HG02759 (cell line): ENCODE results near the gene OR2J3.
"Not testable (repeated sequence)": the region's sequence is repeated elsewhere in the genome, so short reads cannot be mapped to it uniquely, and the experiment has no call there.

Source experiments
- ATAC-seq: cut with Tn5 transposase; IDR thresholded peaks from one replicate; pipeline ENCODE4 v1.9.1; 2021; ENCODE audit warnings: mild to moderate bottlenecking, moderate library complexity; ENCODE audit not compliant: unreplicated experiment

The OR2J3 gene

DNA sequence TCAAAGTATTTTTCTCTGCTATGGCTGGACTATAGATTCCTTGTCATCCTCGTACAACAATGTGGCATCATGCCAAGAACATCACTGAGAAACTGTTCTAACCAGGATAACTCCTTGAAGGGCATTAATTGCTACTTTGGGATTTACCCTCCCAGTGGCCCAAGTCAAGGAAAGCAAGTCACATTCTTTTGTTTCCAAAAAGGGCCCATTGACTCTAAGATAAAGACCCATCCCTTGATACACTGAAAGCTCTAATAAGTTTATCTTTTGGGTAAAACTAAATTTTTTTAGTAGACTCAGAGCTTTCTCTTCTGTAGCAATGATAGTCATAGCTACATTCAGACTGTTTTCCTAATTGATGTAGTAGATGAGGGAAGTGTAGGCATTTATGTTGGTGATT, at the start of gene OR2J3:
OR2J3 (plus strand) TSS at position 301 of the 400 bp plus-strand sequence. CDS start 3,833 bp downstream, outside the sequence.
- ATAC-seq, result no peak

DNA sequence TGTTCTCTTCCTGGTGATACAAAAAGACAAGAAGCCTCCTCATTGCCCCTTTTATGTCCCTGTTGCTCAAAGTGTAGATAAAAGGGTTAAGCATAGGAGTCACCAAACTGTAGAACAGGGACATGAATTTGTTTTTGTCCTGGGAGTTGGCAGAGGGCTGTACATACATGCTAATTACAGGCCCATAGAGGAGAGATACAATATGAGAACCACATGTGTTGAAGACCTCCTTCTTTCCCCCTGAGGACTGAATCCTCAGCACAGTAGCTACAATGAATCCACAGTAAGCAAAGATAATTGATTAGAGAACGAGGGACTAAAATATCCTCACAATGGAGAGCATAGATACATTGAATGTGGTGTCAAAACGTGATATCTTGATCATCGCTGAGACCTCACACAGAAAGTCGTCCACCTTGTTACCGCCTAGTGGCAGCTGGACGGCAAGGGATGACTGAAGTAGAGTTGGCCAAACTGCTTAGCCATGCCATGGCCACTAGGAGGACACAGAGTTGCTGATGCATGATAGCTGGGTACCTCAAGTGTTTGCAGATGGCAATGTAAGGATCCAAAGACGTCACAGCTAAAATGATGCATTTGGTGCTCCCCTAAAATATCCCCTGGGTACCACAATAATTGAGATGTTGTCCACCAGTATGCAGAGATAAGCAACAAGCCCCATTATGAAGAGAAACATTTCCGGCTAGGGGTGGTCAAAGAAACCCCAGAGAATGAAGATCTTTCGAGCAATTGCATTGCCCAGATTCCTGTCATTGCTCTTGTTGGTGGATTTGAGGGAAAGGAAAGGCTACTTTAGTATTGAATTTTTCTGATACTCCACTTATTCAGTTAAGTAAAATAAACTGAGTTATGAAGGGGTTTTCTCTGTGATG, 35.8 kb upstream of the OR2J3 start:
- ATAC-seq, result no peak

DNA sequence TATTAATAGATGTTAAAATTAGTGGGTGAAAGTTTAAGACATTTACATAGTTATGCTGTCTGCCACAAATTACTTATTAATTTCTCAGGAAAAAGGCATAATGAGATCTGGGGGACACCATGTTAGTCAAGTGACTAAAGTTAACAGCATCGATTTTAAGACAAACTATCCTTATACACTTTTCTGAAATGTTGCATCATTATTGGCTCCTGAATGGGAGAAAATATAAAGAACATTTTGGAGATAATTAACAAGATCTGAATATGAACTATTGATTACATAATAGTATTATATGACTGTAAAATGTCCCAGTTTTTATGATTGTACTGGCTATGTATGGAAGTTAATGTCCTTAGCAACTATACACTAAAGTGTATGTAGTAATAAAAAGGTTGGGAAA, 28.7 kb upstream of the OR2J3 start:
- ATAC-seq, result no peak

DNA sequence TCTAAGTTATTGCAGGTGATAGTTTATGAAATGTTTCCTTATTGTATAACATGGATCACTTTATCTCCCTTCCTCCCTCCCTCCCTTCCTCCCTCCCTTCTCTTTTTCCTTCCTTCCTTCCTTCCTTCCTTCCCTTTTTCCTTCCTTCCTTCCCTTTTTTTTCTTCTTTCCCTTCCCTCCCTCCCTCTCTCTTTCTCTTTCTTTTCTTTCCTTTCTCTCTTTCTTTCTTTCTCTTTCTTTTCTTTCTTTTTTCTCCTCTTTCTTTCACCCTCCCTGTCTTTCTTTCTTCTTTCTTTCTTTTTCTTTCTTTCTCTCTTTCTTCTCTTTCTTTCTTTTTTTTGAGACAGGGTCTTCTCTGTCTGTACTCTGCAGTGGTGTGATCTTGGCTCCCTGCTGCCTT, 26.5 kb upstream of the OR2J3 start:
- ATAC-seq, result no peak

DNA sequence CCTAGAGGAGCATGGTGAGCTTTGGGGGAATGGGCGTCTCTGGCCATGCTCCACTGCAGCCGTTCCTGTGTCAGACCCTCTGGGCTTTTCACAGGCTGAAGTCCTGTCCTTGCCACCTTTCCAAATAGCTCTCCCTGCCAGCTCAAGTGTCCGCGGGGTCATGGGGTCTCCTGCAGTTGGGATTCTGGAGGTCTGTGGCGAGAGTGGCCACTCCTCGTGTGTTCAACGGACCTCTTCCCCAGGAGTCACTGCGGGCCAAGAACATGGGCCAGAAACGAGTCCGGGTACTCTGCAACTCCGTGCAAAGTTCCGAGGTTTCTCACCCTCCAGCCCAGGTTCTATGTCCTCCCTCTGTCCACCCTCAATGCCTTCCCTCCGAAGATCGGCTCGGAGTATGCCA, 25.4 kb upstream of the OR2J3 start:
- no peak for ATAC-seq

DNA sequence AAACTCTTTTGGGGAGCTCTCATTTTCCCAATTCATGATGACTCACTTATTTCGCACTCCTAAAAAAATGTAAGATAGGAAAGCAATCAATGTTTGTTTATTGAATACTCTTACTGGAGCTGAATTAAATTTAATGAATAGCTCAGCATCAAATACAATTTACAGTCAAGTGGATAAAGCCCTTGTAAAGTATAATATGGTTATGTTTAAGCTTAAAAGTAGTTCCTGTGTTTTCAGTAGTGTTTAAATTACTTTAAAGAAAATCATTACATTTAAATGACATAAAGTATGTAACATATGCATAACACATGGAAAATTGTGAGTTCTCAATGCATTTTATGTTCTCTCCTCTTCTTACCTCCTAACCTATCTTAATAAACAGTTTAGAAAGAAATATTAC, 20.6 kb upstream of the OR2J3 start, which contains the start of gene OR2B3:
OR2B3 (minus strand) TSS at position 101 of the 400 bp plus-strand sequence; CDS start at position 36, 65 bp downstream.
- no peak for ATAC-seq

DNA sequence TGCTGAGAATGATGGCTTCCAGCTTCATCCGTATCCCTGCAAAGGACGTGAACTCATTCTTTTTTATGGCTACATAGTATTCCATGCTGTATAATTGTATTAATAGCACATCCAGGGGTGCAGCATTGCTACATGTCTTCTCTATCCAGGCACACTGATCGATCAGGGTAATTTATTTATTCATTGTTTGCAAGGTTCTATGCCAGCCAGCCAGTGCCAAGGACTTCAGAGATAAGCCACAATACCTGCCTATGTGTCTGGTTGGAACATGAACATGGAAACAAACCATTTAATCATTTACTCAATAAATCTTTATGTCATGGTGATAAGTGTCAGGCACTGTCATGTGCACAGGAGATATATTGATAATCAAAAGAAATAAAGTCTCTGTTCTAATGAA, 14.9 kb upstream of the OR2J3 start:
- no peak for ATAC-seq

DNA sequence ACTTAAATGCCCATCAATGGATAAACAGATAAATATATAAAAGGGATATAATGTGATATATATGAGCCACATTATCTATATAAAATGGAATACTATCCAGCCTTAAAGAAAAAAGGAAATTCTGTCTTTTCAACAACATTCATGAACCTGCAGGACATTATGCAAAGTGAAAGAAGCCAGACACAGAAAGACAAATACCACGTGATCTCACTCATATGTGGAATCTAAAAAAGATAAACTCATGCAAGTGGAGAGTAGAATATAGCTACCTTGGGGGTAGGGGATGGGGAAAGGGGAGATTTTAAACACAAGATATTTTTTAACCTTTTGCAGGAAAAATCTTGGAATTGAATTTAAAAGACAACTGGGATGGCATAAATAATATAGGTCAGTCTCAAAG, 10.1 kb upstream of the OR2J3 start:
- no peak for ATAC-seq

DNA sequence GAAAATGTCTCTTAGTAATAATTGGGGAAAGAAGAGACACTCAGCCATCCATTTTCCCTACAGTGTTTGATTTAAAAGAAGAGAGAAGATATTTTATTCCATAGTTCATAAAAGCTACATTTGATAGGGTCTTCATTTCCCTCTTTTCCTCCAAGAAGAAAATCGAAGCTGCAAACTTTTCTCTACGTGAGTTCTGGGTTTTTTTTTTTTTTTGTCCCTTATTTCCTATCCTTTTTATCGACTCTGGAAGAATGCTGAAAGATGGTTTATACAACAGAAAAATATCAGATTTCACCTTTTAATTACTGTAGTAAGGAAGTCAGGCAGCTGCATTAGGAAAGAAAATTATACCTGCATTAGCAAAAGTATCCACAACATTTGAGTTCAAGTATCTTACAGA, 8.7 kb upstream of the OR2J3 start, which contains the start of gene OR2J1:
OR2J1 (plus strand) TSS at position 301 of the 400 bp plus-strand sequence. CDS start 1,453 bp downstream, outside the sequence.
- no peak for ATAC-seq

DNA sequence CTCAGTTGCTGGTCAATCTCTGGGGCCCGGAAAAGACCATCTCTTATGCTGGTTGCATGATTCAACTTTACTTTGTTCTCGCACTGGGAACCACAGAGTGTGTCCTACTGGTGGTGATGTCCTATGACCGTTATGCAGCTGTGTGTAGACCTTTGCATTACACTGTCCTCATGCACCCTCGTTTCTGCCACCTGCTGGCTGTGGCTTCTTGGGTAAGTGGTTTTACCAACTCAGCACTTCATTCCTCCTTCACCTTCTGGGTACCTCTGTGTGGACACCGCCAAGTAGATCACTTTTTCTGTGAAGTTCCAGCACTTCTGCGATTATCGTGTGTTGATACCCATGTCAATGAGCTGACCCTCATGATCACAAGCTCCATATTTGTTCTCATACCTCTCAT, 4.3 kb downstream of the OR2J3 start:
- no peak for ATAC-seq

DNA sequence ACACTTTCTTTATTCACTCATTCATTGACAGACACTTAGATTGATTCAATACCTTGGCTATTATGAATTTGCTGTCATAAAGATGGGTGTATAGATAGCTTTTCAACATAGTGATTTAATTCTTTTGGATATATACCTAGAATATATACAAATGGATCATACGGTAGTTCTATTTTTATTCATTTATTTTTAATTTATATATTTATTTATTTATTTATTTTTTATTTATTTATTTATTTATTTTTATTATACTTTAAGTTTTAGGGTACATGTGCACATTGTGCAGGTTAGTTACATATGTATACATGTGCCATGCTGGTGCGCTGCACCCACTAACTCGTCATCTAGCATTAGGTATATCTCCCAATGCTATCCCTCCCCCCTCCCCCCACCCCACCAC, 7.1 kb downstream of the OR2J3 start:
- ATAC-seq, result not testable (repeated sequence)

DNA sequence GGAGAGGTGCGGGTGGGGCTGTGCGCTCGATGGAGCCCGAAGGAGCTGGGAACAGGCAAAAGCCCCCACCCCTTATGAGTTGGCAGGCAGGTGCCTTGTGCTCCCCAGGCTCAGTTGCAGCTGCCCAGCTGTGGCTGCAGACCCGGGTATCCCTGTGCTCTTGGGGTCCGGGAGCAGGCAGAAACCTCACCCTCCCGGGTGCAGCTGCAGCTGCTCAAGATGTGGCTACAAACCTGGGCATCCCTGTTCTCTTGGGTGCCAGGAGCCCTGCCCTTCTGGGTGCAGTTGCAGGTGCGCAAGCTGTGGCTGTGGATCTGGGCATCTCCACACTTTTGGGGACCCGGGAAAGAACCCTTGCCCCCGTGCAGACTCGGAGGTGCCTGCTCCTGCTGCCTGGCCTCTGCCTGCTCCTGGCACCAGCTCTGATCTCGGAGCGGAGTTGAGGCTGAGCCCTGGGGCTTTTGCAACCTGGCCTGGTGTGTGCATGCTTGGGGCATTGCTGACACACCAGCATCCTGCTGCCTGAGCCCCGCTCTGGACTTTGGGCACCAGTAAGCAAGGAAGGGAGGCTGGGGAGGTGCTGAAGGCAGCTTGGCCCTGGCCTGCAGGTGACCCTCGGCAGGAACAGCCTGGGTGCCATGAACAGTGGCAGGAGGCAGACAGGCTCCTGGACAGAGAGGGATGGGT, 21.6 kb downstream of the OR2J3 start:
- no peak for ATAC-seq

DNA sequence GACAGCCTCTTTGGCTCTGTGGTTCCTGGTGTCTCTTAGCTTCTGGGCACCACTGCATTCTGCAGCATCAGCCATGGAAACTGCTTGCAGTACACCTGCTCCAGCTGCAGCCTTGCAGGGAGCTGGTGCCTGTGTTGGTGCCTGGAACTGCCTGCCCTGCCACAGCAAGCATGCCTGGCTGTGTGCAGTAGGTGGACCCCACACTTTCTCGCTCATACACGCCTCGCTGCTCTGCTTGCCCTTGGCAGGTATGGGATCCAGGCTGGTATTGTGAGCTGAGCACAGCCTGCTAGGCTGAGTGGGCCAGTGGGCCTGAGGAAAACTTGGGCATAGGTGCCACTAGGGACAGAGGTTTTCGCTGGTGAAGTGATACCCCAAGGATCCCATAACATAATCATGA, 22.8 kb downstream of the OR2J3 start:
- ATAC-seq, result no peak

DNA sequence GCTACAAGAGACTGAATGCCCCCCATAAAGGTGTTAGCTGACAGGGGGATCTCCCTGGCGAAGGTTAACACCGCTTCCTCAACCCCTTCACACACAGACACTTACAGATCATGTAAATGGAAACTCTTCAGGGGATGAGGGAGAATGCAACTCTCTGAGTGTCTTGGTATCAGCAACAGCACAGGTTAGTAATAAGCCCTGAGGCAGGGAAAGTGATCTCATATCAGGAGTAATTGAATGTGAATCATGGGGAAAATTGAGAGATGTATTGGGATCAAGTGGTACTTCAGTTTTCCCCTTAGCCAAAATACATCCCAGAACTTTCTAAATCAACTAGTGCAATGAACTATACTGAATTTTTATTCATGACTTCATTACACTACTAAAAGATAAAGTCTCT, 23.8 kb downstream of the OR2J3 start:
- ATAC-seq, result no peak

DNA sequence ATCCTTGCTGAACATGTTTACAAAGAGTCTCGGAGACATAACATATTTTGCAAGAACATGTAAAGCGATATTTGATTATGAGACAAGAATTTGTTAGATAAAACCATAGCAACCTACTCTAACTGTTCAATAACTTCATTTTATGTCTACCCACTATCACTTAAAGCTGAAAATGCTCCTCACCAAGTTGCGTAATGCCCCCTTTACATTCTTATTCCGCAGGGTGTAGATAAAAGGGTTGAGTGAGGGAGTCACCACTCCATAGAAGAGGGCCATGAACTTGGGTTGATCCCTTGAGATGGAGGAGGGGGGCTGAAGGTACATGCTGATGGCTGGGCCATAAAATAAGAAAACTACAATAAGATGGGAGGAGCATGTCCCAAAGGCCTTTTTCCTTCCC, 29.9 kb downstream of the OR2J3 start:
- ATAC-seq, result no peak

DNA sequence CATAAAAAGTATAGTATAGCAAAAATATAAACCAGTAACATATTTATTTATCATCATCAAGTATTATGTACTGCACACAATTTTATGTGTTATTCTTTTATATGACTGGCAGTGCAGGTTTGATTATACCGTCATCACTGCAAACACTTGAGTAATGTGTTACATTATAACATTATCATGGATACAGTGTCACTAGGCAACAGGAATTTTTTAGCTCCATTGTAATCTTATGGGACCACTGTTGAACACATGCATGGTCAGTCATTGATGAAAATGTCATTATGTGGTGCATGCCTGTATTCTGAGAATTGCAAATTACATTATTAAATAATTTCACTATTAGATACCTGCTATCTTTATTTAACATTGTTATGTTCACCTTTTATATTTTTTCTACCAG, 33.7 kb downstream of the OR2J3 start:
- no peak for ATAC-seq

DNA sequence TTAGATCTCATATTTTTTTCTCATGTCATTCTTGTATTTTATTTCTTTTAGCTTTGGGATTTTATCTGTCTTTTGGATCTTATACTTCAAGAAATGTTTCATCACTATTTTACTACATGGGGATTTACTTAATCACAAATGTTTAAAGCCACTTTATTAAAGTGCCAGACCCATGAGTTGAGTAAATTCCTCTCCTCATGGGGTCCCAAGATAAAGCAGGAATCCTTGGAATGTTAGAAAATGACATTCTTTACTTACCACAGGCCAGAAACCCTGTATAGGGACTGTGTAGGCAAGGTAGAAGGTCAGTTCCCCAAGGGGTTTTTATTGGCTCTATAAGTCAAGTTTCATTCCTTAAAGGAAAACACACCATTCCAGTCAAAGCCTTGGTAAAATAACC, 34.5 kb downstream of the OR2J3 start:
- ATAC-seq, result no peak

DNA sequence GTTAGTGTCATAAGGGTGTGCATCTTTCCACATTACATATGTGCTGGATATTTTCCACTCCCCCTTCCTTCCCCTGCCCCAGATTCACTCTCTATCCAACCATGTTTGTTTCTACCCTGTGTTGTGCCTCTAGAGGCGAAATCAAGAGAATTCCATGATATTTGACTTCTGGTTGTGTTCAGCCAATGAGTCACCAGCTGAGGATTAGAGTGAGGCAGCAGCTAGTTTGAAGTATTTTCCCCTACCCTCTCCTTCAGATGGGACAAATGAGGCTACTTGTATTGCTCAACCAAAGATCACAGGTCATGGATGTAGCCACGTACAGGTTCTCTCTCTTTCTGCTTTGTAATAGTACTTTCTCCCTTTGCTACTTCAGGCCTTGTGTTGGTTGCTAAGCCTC, 38.3 kb downstream of the OR2J3 start:
- ATAC-seq, result no peak

DNA sequence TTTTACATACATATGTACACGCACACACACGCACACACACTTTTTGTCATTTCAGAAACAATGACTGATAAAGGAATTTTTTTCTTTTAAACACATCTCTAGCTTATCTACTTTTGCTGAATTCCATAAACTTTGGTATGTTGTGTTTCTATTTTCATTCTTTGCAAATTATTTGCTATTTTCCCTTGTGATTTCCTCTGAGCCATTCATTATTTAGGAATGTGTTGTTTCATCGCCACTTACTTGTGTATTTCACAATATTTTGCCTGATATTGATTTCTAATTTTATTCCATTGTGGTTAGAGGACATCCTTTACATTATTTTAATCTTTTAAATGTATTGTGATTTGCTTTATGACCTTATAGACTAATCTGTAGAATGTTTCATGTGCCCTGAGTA, 39.2 kb downstream of the OR2J3 start:
- no peak for ATAC-seq

DNA sequence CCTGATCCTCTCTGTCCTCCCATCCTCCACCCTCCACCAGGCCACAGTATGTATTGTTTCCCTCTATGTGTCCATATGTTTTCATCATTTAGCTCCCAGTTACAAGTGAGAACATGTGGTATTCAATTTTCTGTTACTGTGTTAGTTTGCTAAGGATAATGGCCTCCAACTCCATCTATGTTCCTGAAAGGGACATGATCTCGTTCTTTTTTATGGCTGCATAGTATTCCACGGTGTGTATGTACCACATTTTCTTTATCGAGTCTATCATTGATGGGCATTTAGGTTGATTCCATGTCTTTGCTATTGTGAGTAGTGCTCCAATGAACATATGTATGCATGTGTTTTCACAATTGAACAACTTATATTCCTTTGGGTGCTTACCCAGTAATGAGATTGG, 41.6 kb downstream of the OR2J3 start:
- not testable (repeated sequence) for ATAC-seq

DNA sequence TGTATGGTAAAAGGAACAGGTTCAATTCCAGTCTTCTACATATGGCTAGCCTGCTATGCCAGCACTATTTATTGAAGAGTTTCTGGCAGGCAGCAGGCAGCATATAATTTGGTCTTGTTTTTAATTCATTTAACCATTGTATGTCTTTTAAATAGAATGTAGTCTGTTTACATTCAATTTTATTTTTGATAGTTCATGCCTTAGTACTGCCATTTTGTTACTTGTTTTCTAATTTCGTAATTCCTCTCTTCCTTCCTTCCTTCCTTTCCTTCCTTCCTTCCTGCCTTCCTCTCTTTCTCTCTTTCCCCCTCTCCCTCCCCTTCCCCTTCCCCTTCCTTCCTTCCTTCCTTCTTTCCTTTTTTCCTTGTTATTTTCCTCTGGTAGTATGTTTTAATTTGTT, 45.2 kb downstream of the OR2J3 start:
- no peak for ATAC-seq

DNA sequence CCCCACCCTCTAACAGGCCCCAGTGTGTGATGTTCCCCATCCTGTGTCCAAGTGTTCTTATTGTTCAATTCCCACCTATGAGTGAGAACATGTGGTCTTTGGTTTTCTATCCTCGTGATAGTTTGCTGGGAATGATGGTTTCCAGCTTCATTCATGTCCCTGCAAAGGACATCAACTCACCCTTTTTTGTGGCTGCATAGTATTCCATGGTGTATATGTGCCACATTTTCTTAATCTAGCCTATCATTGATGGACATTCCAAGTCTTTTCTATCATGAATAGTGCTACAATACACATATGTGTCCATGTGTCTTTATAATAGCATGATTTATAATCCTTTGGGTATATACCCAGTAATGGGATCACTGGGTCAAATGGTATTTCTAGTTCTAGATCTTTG, 47.3 kb downstream of the OR2J3 start:
- ATAC-seq, result not testable (repeated sequence)
